ENCODE results near the gene VPS45.
"Not testable (repeated sequence)": the region's sequence is repeated elsewhere in the genome, so short reads cannot be mapped to it uniquely, and the experiment has no call there.

VPS45 gene

DNA sequence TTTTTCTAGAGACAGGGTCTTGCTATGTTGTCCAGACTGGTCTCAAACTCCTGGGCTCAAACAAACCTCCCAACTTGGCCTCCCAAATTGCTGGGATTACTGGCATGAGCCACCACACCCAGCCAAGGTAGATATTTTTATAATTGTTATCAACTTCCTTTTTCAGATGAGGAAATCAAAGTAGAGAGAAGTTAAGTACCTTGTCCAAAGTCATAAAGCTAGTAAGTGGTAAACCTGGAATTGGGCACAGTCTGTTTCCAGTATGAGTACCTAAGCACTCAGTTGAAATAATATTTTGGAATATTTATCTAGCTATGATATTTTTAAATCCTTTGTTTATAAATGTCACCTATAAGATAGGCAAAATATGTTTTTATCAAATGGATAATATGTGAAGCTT is 59.9 kb downstream of the VPS45 start:
- Histone ChIP-seq H3K36me3 (ENCODE audit: control insufficient read depth, insufficient read depth, low read length) (no peaks in the 10 kb centered on the region), H3K9me3 (ENCODE audit: control insufficient read depth, insufficient read depth, low read depth, low read length) (no peaks in the 10 kb centered on the region), H3K27ac (ENCODE audit: low read depth, low read length) (no peak overlapping the region), H3K9ac (ENCODE audit: low read length) (no peak overlapping the region), H3K27me3 (ENCODE audit: control insufficient read depth, insufficient read depth, low read length) (no peaks in the 10 kb centered on the region), H3K4me3 (ENCODE audit: low read depth, low read length) (no peak overlapping the region), H3K4me1 (ENCODE audit: control insufficient read depth, insufficient read depth, low read length) (no peaks in the 10 kb centered on the region)

DNA sequence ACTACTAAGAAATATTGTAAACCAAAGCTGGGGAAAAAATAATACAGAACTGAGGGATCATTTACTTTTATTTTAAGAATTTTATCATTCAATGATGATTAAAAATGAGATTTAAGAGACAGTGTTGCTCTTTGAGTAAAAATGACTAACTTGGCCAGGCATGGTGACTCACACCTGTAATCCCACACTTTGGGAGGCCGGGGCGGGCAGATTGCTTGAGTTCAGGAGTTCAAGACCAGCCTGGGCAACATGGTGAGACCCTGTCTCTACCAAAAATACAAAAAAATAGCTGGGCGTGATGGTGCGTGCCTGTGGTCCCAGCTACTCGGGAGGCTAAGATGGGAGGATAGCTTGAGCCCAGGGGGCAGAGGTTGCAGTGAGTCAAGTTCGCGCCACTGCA is 60.3 kb downstream of the VPS45 start:
- no peaks in the 10 kb centered on the region for H3K4me1 ChIP-seq (ENCODE audit: control insufficient read depth, insufficient read depth, low read length)
- no peaks in the 10 kb centered on the region for H3K27me3 ChIP-seq (ENCODE audit: control insufficient read depth, insufficient read depth, low read length)
- no peaks in the 10 kb centered on the region for H3K9me3 ChIP-seq (ENCODE audit: control insufficient read depth, insufficient read depth, low read depth, low read length)
- no peak overlapping the region for H3K9ac ChIP-seq (ENCODE audit: low read length)
- H3K4me3 ChIP-seq (ENCODE audit: low read depth, low read length), result no peak overlapping the region
- H3K27ac ChIP-seq (ENCODE audit: low read depth, low read length), result no peak overlapping the region
- no peaks in the 10 kb centered on the region for H3K36me3 ChIP-seq (ENCODE audit: control insufficient read depth, insufficient read depth, low read length)

DNA sequence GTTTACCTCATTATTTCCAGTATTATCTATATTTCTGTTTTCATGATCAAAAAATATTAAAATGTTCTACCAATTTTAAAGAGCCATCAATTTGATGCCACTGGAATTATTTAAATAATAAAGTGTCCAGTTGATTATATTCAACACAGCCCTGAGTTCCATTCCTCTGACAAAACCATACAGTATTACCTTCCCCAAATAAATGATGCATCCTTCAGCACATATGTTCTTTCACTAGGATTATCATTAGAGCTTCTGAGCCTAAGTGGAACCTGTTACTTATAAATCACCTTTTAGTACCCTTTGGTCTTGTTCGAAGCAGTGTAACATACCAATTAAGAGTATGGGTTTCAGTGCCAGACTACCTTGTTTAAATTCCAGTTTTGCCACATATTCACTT is 64.8 kb downstream of the VPS45 start:
- Histone ChIP-seq H3K36me3 (ENCODE audit: control insufficient read depth, insufficient read depth, low read length) (no peaks in the 10 kb centered on the region), H3K9ac (ENCODE audit: low read length) (no peak overlapping the region), H3K9me3 (ENCODE audit: control insufficient read depth, insufficient read depth, low read depth, low read length) (no peaks in the 10 kb centered on the region), H3K27ac (ENCODE audit: low read depth, low read length) (no peak overlapping the region), H3K4me1 (ENCODE audit: control insufficient read depth, insufficient read depth, low read length) (no peaks in the 10 kb centered on the region), H3K4me3 (ENCODE audit: low read depth, low read length) (no peak overlapping the region), H3K27me3 (ENCODE audit: control insufficient read depth, insufficient read depth, low read length) (no peaks in the 10 kb centered on the region)

DNA sequence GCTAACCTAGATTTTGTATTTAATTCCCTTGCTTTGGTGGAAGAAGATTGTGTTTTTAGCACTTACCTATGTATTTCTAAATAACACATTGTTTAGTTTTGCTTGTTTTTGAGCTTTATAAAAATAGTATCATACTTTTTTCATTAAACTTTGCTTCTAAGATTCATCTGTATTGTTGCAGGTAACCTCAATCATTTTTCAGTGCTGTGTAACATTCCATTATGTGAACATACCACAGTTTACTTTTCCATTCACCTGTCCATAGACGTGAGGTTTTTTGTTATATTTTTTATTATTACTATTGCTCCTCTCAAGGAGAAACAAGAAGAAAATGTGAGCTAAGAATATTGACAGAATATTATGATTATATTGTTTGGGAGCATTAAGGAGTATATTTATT is 67.0 kb downstream of the VPS45 start:
- no peaks in the 10 kb centered on the region for H3K9me3 ChIP-seq (ENCODE audit: control insufficient read depth, insufficient read depth, low read depth, low read length)

DNA sequence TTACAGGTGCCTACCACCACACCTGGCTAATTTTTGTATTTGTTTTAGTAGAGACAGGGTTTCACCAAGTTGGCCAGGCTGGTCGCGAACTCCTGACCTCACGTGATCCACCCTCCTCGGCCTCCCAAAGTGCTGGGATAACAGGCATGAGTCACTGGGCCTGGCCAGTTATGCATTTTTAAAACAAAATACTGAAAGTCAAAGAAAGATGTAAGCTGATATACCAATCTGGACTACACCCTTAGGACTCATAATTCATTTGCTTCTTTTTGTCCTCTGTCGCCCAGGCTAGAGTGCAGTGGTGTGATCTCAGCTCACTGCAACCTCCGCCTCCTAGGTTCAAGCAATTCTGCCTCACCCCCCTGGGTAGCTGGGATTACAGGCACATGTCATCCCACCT is 67.8 kb downstream of the VPS45 start:
- H3K27me3 ChIP-seq (ENCODE audit: control insufficient read depth, insufficient read depth, low read length); H3K4me3 ChIP-seq (ENCODE audit: low read depth, low read length); H3K27ac ChIP-seq (ENCODE audit: low read depth, low read length); H3K9me3 ChIP-seq (ENCODE audit: control insufficient read depth, insufficient read depth, low read depth, low read length); H3K36me3 ChIP-seq (ENCODE audit: control insufficient read depth, insufficient read depth, low read length); H3K9ac ChIP-seq (ENCODE audit: low read length); H3K4me1 ChIP-seq (ENCODE audit: control insufficient read depth, insufficient read depth, low read length): not testable (repeated sequence)

More for the DNA sequence above, 67.0 kb downstream of the VPS45 start:
- Histone ChIP-seq H3K9ac (ENCODE audit: low read length) (no peak overlapping the region), H3K27me3 (ENCODE audit: control insufficient read depth, insufficient read depth, low read length) (no peaks in the 10 kb centered on the region), H3K4me3 (ENCODE audit: low read depth, low read length) (no peak overlapping the region), H3K4me1 (ENCODE audit: control insufficient read depth, insufficient read depth, low read length) (no peaks in the 10 kb centered on the region), H3K36me3 (ENCODE audit: control insufficient read depth, insufficient read depth, low read length) (no peaks in the 10 kb centered on the region), H3K27ac (ENCODE audit: low read depth, low read length) (no peak overlapping the region)

DNA sequence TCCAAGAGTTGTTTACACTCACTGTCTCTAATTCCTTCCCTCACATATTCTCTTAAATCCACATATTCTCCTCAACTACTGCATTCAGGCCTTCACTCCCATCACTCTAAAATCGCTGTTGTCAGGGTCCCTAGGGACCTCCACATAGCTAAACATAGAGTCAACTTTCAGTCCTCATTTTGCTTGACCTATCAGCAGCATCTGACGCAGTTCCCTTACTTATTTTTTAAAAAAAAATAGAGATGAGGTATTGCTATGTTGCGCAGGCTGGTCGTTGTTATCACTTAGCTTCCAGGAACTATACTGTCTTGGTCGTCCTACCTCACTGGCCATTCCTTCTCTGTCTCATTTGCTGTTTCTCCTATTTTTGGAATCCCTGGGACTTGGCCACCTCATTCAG is 70.5 kb downstream of the VPS45 start:
- Histone ChIP-seq H3K27ac (ENCODE audit: low read depth, low read length) (no peak overlapping the region), H3K4me3 (ENCODE audit: low read depth, low read length) (no peak overlapping the region), H3K9me3 (ENCODE audit: control insufficient read depth, insufficient read depth, low read depth, low read length) (no peaks in the 10 kb centered on the region), H3K36me3 (ENCODE audit: control insufficient read depth, insufficient read depth, low read length) (no peaks in the 10 kb centered on the region), H3K9ac (ENCODE audit: low read length) (no peak overlapping the region), H3K4me1 (ENCODE audit: control insufficient read depth, insufficient read depth, low read length) (no peaks in the 10 kb centered on the region), H3K27me3 (ENCODE audit: control insufficient read depth, insufficient read depth, low read length) (no peaks in the 10 kb centered on the region)

DNA sequence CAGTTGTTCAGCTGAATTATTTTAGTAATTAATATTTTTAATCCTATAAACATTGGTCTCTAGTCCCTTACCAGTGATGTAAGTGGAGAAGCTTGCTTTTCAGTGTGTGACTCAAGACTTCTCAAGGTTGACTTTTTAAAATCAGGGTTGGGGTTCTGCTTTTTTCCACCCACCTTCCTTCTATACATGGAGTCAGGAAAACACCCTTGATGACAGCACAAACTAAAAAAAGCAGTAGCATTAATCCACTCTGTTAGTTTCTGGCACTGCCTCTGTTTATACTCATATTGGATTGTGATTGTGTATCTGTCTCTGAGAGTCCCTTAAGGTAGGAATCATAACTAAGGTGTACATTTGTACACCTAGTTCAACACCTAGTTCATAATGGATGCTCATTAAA is 73.9 kb downstream of the VPS45 start:
- Histone ChIP-seq H3K27ac (ENCODE audit: low read depth, low read length) (no peak overlapping the region), H3K9ac (ENCODE audit: low read length) (no peak overlapping the region), H3K27me3 (ENCODE audit: control insufficient read depth, insufficient read depth, low read length) (no peaks in the 10 kb centered on the region), H3K4me1 (ENCODE audit: control insufficient read depth, insufficient read depth, low read length) (no peaks in the 10 kb centered on the region), H3K4me3 (ENCODE audit: low read depth, low read length) (no peak overlapping the region), H3K36me3 (ENCODE audit: control insufficient read depth, insufficient read depth, low read length) (no peaks in the 10 kb centered on the region), H3K9me3 (ENCODE audit: control insufficient read depth, insufficient read depth, low read depth, low read length) (no peaks in the 10 kb centered on the region)

DNA sequence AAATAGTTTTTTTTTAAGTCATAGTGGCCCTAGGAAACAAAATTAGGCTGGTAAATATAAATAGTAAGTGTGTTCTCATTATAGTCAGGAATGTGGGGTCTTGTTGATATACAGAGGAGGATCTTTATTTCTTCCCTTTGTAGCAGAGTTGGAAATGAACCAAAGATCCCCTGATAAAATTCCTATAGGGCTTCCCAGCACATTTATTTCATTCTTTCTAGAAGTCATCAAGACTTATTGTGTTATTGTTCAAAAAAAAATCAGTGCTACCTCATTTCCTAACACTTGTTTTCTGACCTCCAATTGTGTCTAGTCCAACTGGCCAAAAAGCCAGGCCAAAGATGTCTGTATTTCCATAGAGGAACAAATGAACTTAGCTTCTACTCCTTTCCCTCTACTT is 74.5 kb downstream of the VPS45 start:
- H3K4me1 ChIP-seq (ENCODE audit: control insufficient read depth, insufficient read depth, low read length), result no peaks in the 10 kb centered on the region
- H3K4me3 ChIP-seq (ENCODE audit: low read depth, low read length), result no peak overlapping the region
- no peaks in the 10 kb centered on the region for H3K36me3 ChIP-seq (ENCODE audit: control insufficient read depth, insufficient read depth, low read length)
- H3K9me3 ChIP-seq (ENCODE audit: control insufficient read depth, insufficient read depth, low read depth, low read length), result no peaks in the 10 kb centered on the region
- H3K27me3 ChIP-seq (ENCODE audit: control insufficient read depth, insufficient read depth, low read length), result no peaks in the 10 kb centered on the region
- no peak overlapping the region for H3K9ac ChIP-seq (ENCODE audit: low read length)
- no peak overlapping the region for H3K27ac ChIP-seq (ENCODE audit: low read depth, low read length)

DNA sequence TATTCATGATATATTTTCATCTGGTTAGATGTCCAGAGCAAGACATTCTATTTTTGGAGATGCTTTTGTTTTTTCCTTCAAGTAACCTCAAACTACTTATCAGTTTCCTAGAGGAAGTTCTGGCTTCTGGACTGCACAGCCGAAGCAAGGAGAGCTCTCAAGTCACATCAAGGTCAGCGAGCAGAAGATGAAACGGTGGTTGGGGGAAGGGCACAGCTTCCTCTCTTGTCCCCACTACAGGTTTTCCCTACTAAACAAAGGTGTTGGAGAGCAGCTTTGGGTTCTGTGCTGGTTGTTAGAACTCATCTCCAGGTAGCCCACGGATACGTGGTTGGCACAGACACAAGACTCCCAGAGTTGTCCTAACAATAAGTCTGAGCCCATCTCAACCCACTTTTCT is 77.0 kb downstream of the VPS45 start:
- Histone ChIP-seq H3K4me3 (ENCODE audit: low read depth, low read length) (no peak overlapping the region), H3K27me3 (ENCODE audit: control insufficient read depth, insufficient read depth, low read length) (peaks cover 9% of the 10 kb centered on the region), H3K36me3 (ENCODE audit: control insufficient read depth, insufficient read depth, low read length) (no peaks in the 10 kb centered on the region), H3K4me1 (ENCODE audit: control insufficient read depth, insufficient read depth, low read length) (peaks cover 3% of the 10 kb centered on the region; the same call in 1 of the 2 replicates), H3K9ac (ENCODE audit: low read length) (no peak overlapping the region), H3K27ac (ENCODE audit: low read depth, low read length) (no peak overlapping the region), H3K9me3 (ENCODE audit: control insufficient read depth, insufficient read depth, low read depth, low read length) (no peaks in the 10 kb centered on the region)

DNA sequence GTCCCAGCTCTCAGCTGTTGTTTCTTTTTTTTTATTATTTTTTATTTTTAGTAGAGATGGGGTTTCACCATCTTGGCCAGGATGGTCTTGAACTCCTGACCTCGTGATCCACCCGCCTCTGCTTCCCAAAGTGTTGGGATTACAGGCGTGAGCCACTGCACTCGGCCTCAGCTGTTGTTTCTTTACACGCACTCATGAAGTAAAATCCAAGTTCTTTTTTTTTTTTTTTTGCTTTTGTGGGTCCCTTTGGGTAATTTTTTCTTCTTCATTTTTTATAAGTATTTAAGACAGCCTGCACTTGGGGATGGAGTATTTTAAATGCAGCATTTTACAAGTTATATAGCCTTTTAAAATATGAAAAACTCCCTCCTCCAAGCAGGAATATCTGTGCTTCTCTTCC is 78.4 kb downstream of the VPS45 start:
- not testable (repeated sequence) for H3K4me1 ChIP-seq (ENCODE audit: control insufficient read depth, insufficient read depth, low read length); H3K36me3 ChIP-seq (ENCODE audit: control insufficient read depth, insufficient read depth, low read length); H3K27me3 ChIP-seq (ENCODE audit: control insufficient read depth, insufficient read depth, low read length); H3K4me3 ChIP-seq (ENCODE audit: low read depth, low read length); H3K9me3 ChIP-seq (ENCODE audit: control insufficient read depth, insufficient read depth, low read depth, low read length); H3K27ac ChIP-seq (ENCODE audit: low read depth, low read length); H3K9ac ChIP-seq (ENCODE audit: low read length)

DNA sequence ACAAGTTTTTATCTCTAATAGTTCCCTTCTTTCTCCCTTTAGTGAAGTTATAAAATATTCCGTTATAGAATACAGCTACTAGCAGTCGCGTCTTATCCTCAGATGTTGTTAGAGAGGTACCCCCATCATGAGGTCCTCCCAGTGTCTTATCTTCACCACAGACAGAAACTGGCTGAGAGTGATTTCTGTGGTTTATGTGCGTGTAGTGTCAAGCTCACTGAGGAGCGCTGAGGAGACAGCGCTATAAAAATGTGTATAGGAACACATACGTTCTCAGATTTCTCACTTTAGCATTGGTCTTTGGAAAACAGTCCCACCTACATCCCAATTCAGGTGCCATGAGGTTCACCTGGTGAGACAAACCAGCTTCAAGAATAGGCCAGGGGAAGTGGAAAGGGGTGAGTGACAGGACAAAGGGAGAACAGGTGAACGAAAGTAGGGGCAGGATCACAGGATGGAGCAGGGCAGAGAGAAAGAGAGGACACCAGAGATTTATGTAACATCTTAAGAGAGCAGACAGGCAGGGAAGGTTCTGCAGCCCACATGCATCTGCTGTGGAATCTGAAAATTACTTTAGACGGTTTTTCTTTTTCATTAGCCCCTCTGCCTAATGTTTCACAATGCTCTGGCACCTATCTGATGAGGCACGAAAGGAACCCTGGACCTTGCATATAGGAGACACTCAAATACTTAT is 79.4 kb downstream of the VPS45 start:
- Histone ChIP-seq H3K27ac (ENCODE audit: low read depth, low read length) (no peak overlapping the region), H3K9me3 (ENCODE audit: control insufficient read depth, insufficient read depth, low read depth, low read length) (no peaks in the 10 kb centered on the region), H3K27me3 (ENCODE audit: control insufficient read depth, insufficient read depth, low read length) (peaks cover 9% of the 10 kb centered on the region), H3K4me3 (ENCODE audit: low read depth, low read length) (no peak overlapping the region), H3K36me3 (ENCODE audit: control insufficient read depth, insufficient read depth, low read length) (no peaks in the 10 kb centered on the region), H3K4me1 (ENCODE audit: control insufficient read depth, insufficient read depth, low read length) (peaks cover 15% of the 10 kb centered on the region), H3K9ac (ENCODE audit: low read length) (no peak overlapping the region)

DNA sequence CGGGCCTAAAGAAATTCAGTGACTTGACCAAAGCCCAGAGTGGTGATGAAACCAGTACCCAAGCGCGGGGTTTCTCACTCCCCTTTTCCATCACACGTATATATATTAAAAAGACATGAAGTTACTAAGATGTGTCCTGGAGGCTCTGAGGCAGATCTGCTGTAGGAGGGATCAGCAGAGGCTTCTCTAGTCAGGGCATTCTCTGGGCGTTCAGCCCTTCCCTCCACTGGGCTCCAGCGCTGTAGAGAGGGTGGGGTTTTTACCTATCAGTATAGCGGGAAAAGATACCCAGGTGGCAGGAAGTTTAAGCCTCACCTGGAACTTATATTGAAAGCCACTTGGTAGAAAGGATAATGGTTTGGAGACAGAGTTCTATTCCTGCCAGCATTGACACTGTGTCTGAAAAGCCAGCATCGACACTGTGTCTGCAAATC is 81.3 kb downstream of the VPS45 start:
- Histone ChIP-seq H3K9me3 (ENCODE audit: control insufficient read depth, insufficient read depth, low read depth, low read length) (no peaks in the 10 kb centered on the region), H3K27ac (ENCODE audit: low read depth, low read length) (no peak overlapping the region), H3K4me1 (ENCODE audit: control insufficient read depth, insufficient read depth, low read length) (peaks cover 18% of the 10 kb centered on the region), H3K9ac (ENCODE audit: low read length) (peak overlapping the region; percentile 78), H3K4me3 (ENCODE audit: low read depth, low read length) (peak overlapping the region; percentile 68), H3K27me3 (ENCODE audit: control insufficient read depth, insufficient read depth, low read length) (peaks cover 9% of the 10 kb centered on the region), H3K36me3 (ENCODE audit: control insufficient read depth, insufficient read depth, low read length) (peaks cover 11% of the 10 kb centered on the region)
